ENCODE measurements around the gene IL17B.

Gene IL17B

GRCh38 chr5:149367972-149368645 is 11.0 kb downstream of the IL17B start:
- no peak for ATAC-seq (replicated peaks)
- Mint-ChIP-seq H3K27me3 (no peaks in the 10 kb centered on the region), H3K27ac (no peak overlapping the region)

DNA sequence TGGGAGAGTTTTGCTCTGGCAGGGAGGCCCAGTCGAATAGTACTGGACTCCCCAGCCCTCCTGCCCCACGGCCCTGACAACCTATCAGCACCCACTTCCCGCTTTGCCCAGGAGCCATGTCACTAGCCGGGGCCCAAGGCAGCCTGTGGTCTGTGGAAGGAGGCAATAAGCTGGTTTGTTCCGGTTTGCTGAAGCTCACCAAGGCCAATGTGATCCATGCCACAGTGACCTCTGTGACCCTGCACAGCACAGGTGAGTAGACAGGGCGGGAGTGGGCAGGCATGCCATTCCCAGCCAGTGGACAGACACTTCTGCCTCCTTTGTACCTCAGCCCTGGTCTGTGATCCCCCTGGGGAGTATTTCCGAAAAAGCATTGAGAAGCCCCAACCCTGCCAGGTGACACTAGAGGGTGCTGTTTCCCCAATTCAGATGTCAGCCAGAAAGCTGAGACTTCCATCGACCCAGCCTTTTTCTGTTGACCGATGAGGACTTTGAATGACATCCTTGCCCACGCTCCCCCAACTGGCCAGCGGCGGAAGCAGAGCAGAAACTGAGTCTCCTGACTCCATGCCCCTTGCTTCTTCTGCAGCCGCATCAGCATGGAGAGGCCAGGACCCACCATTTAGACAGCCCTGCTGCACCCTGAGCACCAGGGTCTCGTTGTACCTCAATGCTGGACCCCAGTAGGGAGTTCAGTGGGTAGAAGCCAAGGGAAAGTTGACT is 11.7 kb downstream of the IL17B start:
- H3K27me3 Mint-ChIP-seq: no peaks in the 10 kb centered on the region
- DNase-seq (peak; percentile 36), ATAC-seq (replicated peaks) (peak; percentile 78 to 82)
- peaks cover 18 to 40% of the 10 kb centered on the region in 2 donors for H3K36me3 Mint-ChIP-seq
- peaks cover 7 to 18% of the 10 kb centered on the region in 2 donors for H3K4me1 Mint-ChIP-seq
- H3K9me3 Mint-ChIP-seq: no peaks in the 10 kb centered on the region
- no peak overlapping the region for H3K27ac Mint-ChIP-seq
- H3K4me3 Mint-ChIP-seq: no peak overlapping the region

More at GRCh38 chr5:149367972-149368645, 11.0 kb downstream of the IL17B start:
- no peaks in the 10 kb centered on the region for H3K9me3 Mint-ChIP-seq
- H3K4me1 Mint-ChIP-seq: peaks cover 7 to 18% of the 10 kb centered on the region in 2 donors
- H3K36me3 Mint-ChIP-seq: peaks cover 18 to 37% of the 10 kb centered on the region in 2 donors
- no peak overlapping the region for H3K4me3 Mint-ChIP-seq
- no peak for DNase-seq

- no peak for ATAC-seq (replicated peaks)
- H3K36me3 Mint-ChIP-seq: peaks cover 18 to 40% of the 10 kb centered on the region in 2 donors
- H3K4me3 Mint-ChIP-seq: no peak overlapping the region
- no peak overlapping the region for H3K27ac Mint-ChIP-seq
- no peaks in the 10 kb centered on the region for H3K27me3 Mint-ChIP-seq
- H3K9me3 Mint-ChIP-seq: no peaks in the 10 kb centered on the region
- H3K4me1 Mint-ChIP-seq: peaks cover 5 to 15% of the 10 kb centered on the region in 2 donors
- DNase-seq: no peak
Observed at GRCh38 chr5:149366169-149366729, 12.8 kb downstream of the IL17B start.

DNA sequence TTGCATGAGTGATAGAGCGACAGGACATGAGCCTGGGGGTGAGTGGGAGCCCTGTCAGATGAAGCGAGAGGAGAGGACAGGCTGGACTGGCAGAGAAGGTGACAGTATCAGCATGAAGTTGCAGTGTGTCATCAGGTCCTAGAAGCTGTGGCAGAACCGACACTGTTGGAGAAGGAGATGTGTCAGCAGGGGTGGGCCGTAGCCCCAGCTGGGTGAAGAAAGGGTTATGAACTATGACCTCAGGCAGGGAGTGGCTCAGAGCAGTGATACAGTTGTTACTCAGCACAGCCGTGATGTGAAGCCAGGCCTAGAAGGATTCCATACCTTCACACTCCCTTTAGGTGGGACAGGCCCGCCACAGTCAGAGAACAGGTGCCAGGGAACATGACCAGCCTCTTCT is 13.7 kb downstream of the IL17B start:
- Mint-ChIP-seq H3K9me3 (no peaks in the 10 kb centered on the region), H3K27ac (no peak overlapping the region), H3K4me3 (no peak overlapping the region), H3K27me3 (no peaks in the 10 kb centered on the region), H3K4me1 (peaks cover 5 to 12% of the 10 kb centered on the region in 2 donors), H3K36me3 (peaks cover 18 to 40% of the 10 kb centered on the region in 2 donors)
- DNase-seq (no peak), ATAC-seq (replicated peaks) (no peak)

DNA sequence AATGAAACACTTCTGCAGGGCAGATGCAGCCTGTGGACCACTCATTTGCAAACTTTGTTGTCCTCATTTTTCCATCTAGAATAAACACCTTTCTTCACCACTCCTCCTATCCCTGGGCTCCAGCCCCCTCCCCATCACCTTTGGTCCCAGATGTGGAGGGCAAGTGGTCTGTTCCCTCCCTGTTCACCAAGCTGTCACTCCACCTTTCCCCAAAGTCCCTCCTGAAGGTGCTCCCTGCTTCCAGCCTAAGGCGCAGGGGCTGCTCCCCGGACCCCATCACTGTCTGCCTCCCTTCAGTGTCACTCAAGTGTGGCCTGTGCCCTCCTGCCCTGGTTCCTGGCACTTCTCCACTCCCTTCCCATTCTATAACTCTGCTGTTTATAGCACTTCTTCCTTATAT is 14.4 kb downstream of the IL17B start:
- DNase-seq (no peak), ATAC-seq (replicated peaks) (no peak)
- Mint-ChIP-seq H3K36me3 (peaks cover 21 to 43% of the 10 kb centered on the region in 2 donors), H3K27me3 (no peaks in the 10 kb centered on the region), H3K4me1 (peaks cover 8 to 12% of the 10 kb centered on the region in 2 donors), H3K9me3 (no peaks in the 10 kb centered on the region), H3K27ac (no peak overlapping the region), H3K4me3 (no peak overlapping the region)

DNA sequence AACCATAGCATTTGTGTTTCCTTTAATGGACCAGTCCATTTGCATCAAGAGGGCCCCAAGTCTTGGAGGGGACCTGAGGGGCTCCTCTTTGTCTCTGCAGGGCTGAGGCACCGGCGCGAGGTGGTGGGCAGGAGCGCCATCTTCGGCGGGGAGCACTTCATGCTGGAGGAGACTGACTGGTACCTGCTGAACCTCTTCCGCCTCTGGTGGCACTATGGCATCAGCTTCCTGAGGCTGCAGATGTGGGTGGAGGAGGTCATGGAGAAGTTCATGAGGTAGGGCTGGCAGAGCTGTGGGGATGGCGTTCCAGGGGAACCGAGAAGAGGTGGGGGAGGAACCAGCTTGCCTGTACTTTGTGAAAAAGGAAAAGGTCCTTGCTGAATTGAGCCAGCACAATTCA is 15.2 kb downstream of the IL17B start:
- H3K4me3 Mint-ChIP-seq: no peak overlapping the region
- peaks cover 21 to 43% of the 10 kb centered on the region in 2 donors for H3K36me3 Mint-ChIP-seq
- no peaks in the 10 kb centered on the region for H3K27me3 Mint-ChIP-seq
- ATAC-seq (replicated peaks) (no peak), DNase-seq (no peak)
- peaks cover 13 to 17% of the 10 kb centered on the region in 2 donors for H3K4me1 Mint-ChIP-seq
- H3K27ac Mint-ChIP-seq: no peak overlapping the region
- H3K9me3 Mint-ChIP-seq: no peaks in the 10 kb centered on the region

DNA sequence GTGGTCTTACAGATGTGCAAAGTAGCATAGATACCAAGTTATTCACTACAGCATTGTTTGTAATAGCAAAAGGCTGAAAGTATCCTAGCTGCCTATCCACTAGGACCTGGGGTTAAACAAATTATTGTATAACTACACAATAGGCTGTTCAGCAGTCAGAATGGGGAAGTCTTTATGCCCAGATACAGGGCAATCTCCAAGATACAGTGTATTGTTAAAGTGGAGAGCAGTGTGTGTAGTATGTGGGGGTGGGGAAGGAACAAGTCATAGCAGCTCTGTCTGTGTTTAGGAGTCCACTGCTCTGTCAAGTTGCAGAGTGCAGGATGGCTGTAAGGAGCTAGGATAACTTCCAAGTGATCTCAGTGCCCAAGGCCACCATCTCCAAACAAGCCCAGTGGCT is 15.7 kb downstream of the IL17B start:
- Mint-ChIP-seq H3K27ac (no peak overlapping the region), H3K9me3 (no peaks in the 10 kb centered on the region), H3K4me1 (peaks cover 17 to 23% of the 10 kb centered on the region in 2 donors), H3K27me3 (no peaks in the 10 kb centered on the region), H3K36me3 (peaks cover 18 to 42% of the 10 kb centered on the region in 2 donors), H3K4me3 (no peak overlapping the region)
- no peak for ATAC-seq (replicated peaks)
- no peak for DNase-seq

GRCh38 chr5:149362541-149362940 is 16.6 kb downstream of the IL17B start:
- Mint-ChIP-seq H3K27ac (peak overlapping the region; percentile 38), H3K36me3 (peaks cover 13 to 33% of the 10 kb centered on the region in 2 donors), H3K27me3 (no peaks in the 10 kb centered on the region), H3K4me3 (no peak overlapping the region), H3K9me3 (no peaks in the 10 kb centered on the region), H3K4me1 (peaks cover 19 to 23% of the 10 kb centered on the region in 2 donors)
- DNase-seq (no peak), ATAC-seq (replicated peaks) (no peak)

DNA sequence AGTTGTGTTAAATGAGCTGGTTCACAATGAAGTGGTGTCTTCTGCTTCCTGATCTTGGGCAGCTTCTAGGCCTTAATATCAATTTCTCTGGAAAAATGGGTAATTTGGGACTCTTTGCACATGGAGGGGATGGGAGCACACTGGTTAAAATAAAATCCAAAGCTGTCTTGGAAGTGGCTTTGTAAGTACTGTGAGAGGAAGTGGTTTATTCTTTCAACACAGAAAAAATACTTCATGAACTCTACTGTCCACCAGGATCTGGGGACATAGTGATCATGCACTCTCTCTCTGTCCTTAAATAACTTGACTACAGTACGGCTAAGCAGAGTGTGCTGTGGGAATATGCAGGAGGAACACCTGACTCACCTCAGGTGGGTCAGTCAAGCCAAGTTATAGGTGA is 18.8 kb downstream of the IL17B start:
- Mint-ChIP-seq H3K36me3 (peaks cover 9 to 29% of the 10 kb centered on the region in 2 donors), H3K27ac (no peak overlapping the region), H3K27me3 (no peaks in the 10 kb centered on the region), H3K4me1 (peaks cover 15 to 24% of the 10 kb centered on the region in 2 donors), H3K4me3 (no peak overlapping the region), H3K9me3 (no peaks in the 10 kb centered on the region)
- DNase-seq: no peak
- ATAC-seq (replicated peaks): no peak

DNA sequence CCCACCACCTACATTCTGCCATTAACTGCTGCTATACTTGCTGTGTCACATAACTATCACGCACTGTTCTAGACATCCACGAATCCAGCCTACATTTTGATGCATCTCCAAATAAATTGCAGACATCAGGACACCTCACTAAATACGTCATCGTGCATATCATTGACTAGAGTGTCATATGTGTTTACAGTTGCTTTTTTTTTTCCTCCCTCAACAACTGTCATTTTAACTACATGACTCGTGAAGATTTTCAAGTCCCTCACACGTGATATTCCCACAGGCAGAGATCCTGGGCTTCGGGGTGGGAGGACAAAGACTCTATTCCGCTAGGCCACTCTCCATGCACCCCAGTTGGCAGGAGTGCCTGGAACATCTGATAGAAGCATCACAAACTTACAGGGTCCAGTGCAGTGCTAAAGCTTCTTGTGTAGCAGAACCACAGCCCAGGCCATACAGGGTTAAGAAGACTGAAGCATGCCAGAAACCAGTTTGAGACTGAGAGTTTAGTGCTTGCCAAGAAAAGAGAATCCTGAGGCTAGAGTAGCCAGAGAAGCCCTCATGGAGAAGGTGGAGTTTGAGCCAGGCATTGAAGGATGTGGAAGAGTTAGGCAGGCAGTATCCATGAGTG is 20.1 kb downstream of the IL17B start:
- DNase-seq: no peak
- ATAC-seq (replicated peaks): no peak

GRCh38 chr5:149358294-149358651 is 20.8 kb downstream of the IL17B start:
- ATAC-seq (replicated peaks) (peak; percentile 47 to 48), DNase-seq (peak; percentile 7)
- H3K4me1 Mint-ChIP-seq: peaks cover 17 to 24% of the 10 kb centered on the region in 2 donors
- H3K9me3 Mint-ChIP-seq: no peaks in the 10 kb centered on the region
- no peaks in the 10 kb centered on the region for H3K27me3 Mint-ChIP-seq
- peak overlapping the region; percentile 95 for H3K27ac Mint-ChIP-seq
- peak overlapping the region; percentile 92 to 96 for H3K4me3 Mint-ChIP-seq
- peaks cover 8 to 31% of the 10 kb centered on the region in 2 donors for H3K36me3 Mint-ChIP-seq

More for the DNA sequence above, 20.1 kb downstream of the IL17B start:
- Mint-ChIP-seq H3K9me3 (no peaks in the 10 kb centered on the region), H3K4me1 (peaks cover 17 to 24% of the 10 kb centered on the region in 2 donors), H3K4me3 (peak overlapping the region; percentile 92 to 96), H3K36me3 (peaks cover 6 to 29% of the 10 kb centered on the region in 2 donors), H3K27me3 (no peaks in the 10 kb centered on the region), H3K27ac (no peak overlapping the region)

DNA sequence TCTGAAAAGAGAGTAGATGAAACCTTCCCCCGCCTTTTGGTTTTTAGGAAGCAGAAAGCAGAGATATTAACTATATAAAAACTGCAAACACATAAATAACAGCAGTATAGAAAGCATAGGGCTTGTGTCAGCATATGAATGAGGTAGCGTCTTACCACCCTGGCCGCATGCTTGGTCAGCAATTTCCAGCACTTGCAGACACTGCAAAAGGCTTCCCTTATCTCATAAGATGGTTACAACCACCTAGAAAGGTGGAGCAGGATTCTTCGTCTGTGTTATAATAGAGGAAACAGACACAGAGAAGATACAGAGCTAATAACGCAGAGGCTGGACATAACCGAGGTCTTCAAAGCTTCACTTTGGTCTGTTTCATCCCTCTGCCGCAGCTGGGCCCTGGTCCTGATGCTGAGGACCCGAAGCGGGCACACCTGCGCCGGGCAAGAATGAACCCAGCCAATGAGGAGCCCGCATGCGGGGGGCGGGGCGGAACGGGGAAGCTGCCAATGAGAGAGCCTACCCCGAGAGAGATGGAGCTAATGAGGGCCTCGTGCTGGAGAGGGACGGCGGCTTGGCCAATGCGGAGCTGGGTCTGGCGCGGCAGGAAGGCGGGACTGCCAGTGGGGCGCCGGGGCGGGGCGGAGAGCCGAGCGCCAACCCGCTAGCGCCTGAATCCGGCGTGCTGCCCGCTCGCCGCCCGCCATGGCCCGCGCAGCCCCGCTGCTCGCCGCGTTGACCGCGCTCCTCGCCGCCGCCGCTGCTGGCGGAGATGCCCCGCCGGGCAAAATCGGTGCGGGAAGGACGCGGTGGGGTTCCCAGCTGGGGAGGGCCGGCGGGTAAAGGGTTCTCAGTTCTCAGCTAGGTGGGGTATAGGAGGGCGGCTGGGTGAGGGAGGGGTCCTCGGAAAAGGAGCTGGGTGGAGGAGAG is 21.5 kb downstream of the IL17B start, which contains the start of gene PCYOX1L:
TSS of gene PCYOX1L (plus strand) at position 677 of the 924 bp plus-strand sequence. CDS start at position 700, 23 bp downstream.
- H3K36me3 Mint-ChIP-seq: peaks cover 8 to 31% of the 10 kb centered on the region in 2 donors
- H3K9me3 Mint-ChIP-seq: no peaks in the 10 kb centered on the region
- H3K4me3 Mint-ChIP-seq: peak within 1 kb of the TSS; percentile 92 to 96
- DNase-seq: peak; percentile 93
- no peaks in the 10 kb centered on the region for H3K27me3 Mint-ChIP-seq
- peaks cover 17 to 24% of the 10 kb centered on the region in 2 donors for H3K4me1 Mint-ChIP-seq
- peak; percentile 99 for ATAC-seq (replicated peaks)
- peak within 1 kb of the TSS; percentile 95 for H3K27ac Mint-ChIP-seq

GRCh38 chr5:149356391-149356790 is 22.7 kb downstream of the IL17B start:
- DNase-seq: no peak
- peaks cover 16 to 43% of the 10 kb centered on the region in 2 donors for H3K36me3 Mint-ChIP-seq
- no peak for ATAC-seq (replicated peaks)
- H3K4me1 Mint-ChIP-seq: peaks cover 17 to 30% of the 10 kb centered on the region in 2 donors
- H3K27me3 Mint-ChIP-seq: no peaks in the 10 kb centered on the region
- H3K4me3 Mint-ChIP-seq: no peak overlapping the region
- H3K9me3 Mint-ChIP-seq: no peaks in the 10 kb centered on the region
- no peak overlapping the region for H3K27ac Mint-ChIP-seq

Measured in stimulated activated naive B cell treated with anti-CD40 and anti-IgM and Interleukin-4, amounts not matched to agents 10 μg/mL and 1 μg/mL and 100 μg/mL, for 72 hours (primary cell).